DND-41 (cell line): ENCODE data around the gene TTC39B.

Source experiments
- ATAC-seq: fragments of 200-7000 bp; cut with Tn5 transposase; 3 replicates; pipeline ENCODE4 v1.9.1; 2021; ENCODE audit warnings: low read depth; ENCODE audit not compliant: insufficient read depth
- DNase-seq: peaks from one replicate; pipeline ENCODE4 v3.0.0-alpha.2; 2020
- H2AFZ ChIP-seq: 2 replicates; pipeline ENCODE4 v1.6.0; 2012; ENCODE audit warnings: low read depth, low read length
- H3K27ac ChIP-seq: 2 replicates; pipeline ENCODE4 v1.5.1; 2012; ENCODE audit warnings: low read length, inconsistent platforms
- H3K27me3 ChIP-seq: fragments of 200-600 bp; sonication (generic); 2 replicates; pipeline ENCODE4 v1.6.0; 2012; ENCODE audit warnings: low read length, mild to moderate bottlenecking, inconsistent platforms; ENCODE audit not compliant: insufficient read depth, poor library complexity
- H3K36me3 ChIP-seq: 2 replicates; pipeline ENCODE4 v1.5.1; 2012; ENCODE audit warnings: low read length, inconsistent platforms; ENCODE audit not compliant: insufficient read depth
- H3K4me1 ChIP-seq: 2 replicates; pipeline ENCODE4 v1.5.1; 2012; ENCODE audit warnings: mild to moderate bottlenecking, low read length; ENCODE audit not compliant: insufficient read depth
- H3K4me2 ChIP-seq: 2 replicates; pipeline ENCODE4 v1.6.0; 2012; ENCODE audit warnings: mild to moderate bottlenecking, moderate library complexity, low read length, inconsistent platforms; ENCODE audit not compliant: insufficient read depth
- H3K4me3 ChIP-seq, 2 experiments: fragments of 200-600 bp in 1 of 2; shearing (Covaris generic) in 1 of 2; 2 replicates each; pipeline ENCODE4 v1.5.1; 2012 to 2016; ENCODE audit warnings: inconsistent platforms in 2 of 2, low read length in 2 of 2, mild to moderate bottlenecking in 2 of 2, low read depth in 1 of 2, moderate library complexity in 1 of 2
- H3K79me2 ChIP-seq: 2 replicates; pipeline ENCODE4 v1.6.0; 2012; ENCODE audit warnings: low read length, inconsistent platforms; ENCODE audit not compliant: insufficient read depth
- H3K9ac ChIP-seq: 2 replicates; pipeline ENCODE4 v1.6.0; 2012; ENCODE audit warnings: low read depth, mild to moderate bottlenecking, inconsistent platforms, low read length, moderate library complexity
- H3K9me3 ChIP-seq: 2 replicates; pipeline ENCODE4 v1.5.1; 2012; ENCODE audit warnings: low read length, moderate library complexity, mild to moderate bottlenecking, inconsistent platforms; ENCODE audit not compliant: insufficient read depth, severe bottlenecking
- H4K20me1 ChIP-seq: 2 replicates; pipeline ENCODE4 v1.6.0; 2012; ENCODE audit warnings: low read length; ENCODE audit not compliant: insufficient read depth
- CTCF ChIP-seq: IDR thresholded peaks from 2 replicates; pipeline ENCODE4 v1.5.1; 2012; ENCODE audit warnings: borderline replicate concordance, low read length, moderate library complexity, mild to moderate bottlenecking; ENCODE audit not compliant: poor library complexity, severe bottlenecking; ENCODE audit errors: extremely low read depth
- EZH2 ChIP-seq: IDR thresholded peaks from 3 replicates; pipeline ENCODE4 v1.6.1; 2012; ENCODE audit warnings: borderline replicate concordance, low read depth, mild to moderate bottlenecking, moderate library complexity, low read length, inconsistent platforms; ENCODE audit not compliant: severe bottlenecking

Gene TTC39B

GRCh38 chr9:15206903-15207696 is 99.9 kb downstream of the TTC39B start:
- Histone ChIP-seq H3K4me3 (no peak overlapping the region), H3K27ac (no peak overlapping the region), H3K4me1 (no peaks in the 10 kb centered on the region), H3K4me2 (no peak overlapping the region), H3K36me3 (no peaks in the 10 kb centered on the region), H3K79me2 (no peaks in the 10 kb centered on the region), H3K9me3 (no peaks in the 10 kb centered on the region), H3K27me3 (no peaks in the 10 kb centered on the region), H2AFZ (no peak overlapping the region), H4K20me1 (no peaks in the 10 kb centered on the region), H3K9ac (no peak overlapping the region)
- ATAC-seq (no peak), DNase-seq (no peak)
- TF ChIP-seq EZH2, result no peak
- TF ChIP-seq CTCF, result no peak

- ATAC-seq, result no peak
- DNase-seq, result no peak
These were observed 101.2 kb downstream of the TTC39B start for GRCh38 chr9:15205632-15206420.

GRCh38 chr9:15203581-15203980 is 103.4 kb downstream of the TTC39B start:
- Histone ChIP-seq H3K4me2 (no peak overlapping the region), H3K36me3 (no peaks in the 10 kb centered on the region), H3K27me3 (no peaks in the 10 kb centered on the region), H3K9ac (no peak overlapping the region), H3K79me2 (no peaks in the 10 kb centered on the region), H3K27ac (no peak overlapping the region), H2AFZ (no peak overlapping the region), H4K20me1 (no peaks in the 10 kb centered on the region), H3K9me3 (no peaks in the 10 kb centered on the region), H3K4me1 (no peaks in the 10 kb centered on the region), H3K4me3 (no peak overlapping the region)
- DNase-seq (no peak), ATAC-seq (no peak)
- TF ChIP-seq EZH2 (no peak), CTCF (no peak)

More at GRCh38 chr9:15205632-15206420, 101.2 kb downstream of the TTC39B start:
- no peak overlapping the region for H3K4me3 ChIP-seq
- H3K36me3 ChIP-seq, result no peaks in the 10 kb centered on the region
- no peaks in the 10 kb centered on the region for H4K20me1 ChIP-seq
- no peaks in the 10 kb centered on the region for H3K79me2 ChIP-seq
- no peaks in the 10 kb centered on the region for H3K4me1 ChIP-seq
- H3K4me2 ChIP-seq, result no peak overlapping the region
- H3K9me3 ChIP-seq, result no peaks in the 10 kb centered on the region
- no peak overlapping the region for H2AFZ ChIP-seq
- H3K27ac ChIP-seq, result no peak overlapping the region
- TF ChIP-seq CTCF (no peak), EZH2 (no peak)
- no peak overlapping the region for H3K9ac ChIP-seq
- no peaks in the 10 kb centered on the region for H3K27me3 ChIP-seq
